Measurements from ENCODE around the gene PHLPP1.

DNA sequence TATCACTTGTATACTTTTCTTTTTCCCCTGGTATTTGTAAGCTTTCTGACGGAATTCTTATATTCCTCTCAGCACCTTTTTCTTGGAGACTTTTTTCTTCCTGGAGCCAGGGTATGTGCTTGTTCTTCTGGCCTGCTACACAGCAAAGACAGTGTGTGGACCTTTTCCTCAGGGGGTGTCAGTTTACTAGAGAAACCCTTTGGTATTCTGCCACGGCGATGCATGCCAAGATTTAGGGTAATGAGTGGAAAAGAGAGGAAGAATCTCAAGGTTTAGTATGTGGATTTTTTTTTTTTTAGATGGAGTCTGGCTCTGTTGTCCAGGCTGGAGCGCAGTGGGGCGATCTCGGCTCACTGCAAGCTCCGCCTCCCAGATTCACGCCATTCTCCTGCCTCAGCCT lies 152.2 kb downstream of the PHLPP1 start:
- TF ChIP-seq, protein P1, sequence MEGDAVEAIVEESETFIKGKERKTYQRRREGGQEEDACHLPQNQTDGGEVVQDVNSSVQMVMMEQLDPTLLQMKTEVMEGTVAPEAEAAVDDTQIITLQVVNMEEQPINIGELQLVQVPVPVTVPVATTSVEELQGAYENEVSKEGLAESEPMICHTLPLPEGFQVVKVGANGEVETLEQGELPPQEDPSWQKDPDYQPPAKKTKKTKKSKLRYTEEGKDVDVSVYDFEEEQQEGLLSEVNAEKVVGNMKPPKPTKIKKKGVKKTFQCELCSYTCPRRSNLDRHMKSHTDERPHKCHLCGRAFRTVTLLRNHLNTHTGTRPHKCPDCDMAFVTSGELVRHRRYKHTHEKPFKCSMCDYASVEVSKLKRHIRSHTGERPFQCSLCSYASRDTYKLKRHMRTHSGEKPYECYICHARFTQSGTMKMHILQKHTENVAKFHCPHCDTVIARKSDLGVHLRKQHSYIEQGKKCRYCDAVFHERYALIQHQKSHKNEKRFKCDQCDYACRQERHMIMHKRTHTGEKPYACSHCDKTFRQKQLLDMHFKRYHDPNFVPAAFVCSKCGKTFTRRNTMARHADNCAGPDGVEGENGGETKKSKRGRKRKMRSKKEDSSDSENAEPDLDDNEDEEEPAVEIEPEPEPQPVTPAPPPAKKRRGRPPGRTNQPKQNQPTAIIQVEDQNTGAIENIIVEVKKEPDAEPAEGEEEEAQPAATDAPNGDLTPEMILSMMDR (IDR thresholded peaks at IDR 0.05): no peak
- TF ChIP-seq EP300 (IDR thresholded peaks at IDR 0.05): no peak
- TF ChIP-seq POLR2A (IDR thresholded peaks at IDR 0.05): no peak

All from ovary (tissue), 3 donors.